GM20431 (cell line): ENCODE measurements around the gene ZMIZ1.

Experiments
- in situ Hi-C: fragments of 300-500 bp; cut with MseI, MboI; formaldehyde crosslinking; loops from one replicate; pipeline ENCODE4 v1.15.0; 2020; ENCODE audit warnings: low sequenced_read_pairs; ENCODE audit not compliant: unreplicated experiment

Gene ZMIZ1

DNA sequence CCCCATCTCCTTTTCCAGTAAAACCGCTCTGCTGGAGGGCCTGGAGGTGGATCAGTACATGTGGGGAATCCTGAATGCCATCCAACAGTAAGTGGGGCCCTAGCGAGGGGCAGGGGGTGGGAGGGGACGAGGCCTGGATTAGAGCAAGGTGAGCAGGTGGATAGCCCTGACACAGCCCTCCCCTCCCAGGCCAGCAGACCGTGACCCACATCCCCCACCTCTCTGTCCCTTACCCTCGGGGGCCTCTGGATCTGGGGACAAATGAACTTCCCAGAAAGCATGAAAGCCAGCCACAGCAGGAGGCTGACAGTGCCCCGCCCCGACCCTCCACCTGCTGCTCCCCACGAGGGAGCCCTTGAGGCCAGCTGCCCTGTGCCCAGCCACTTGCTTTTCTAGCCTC is 236.7 kb downstream of the ZMIZ1 start:
- in situ Hi-C loops, result no loop called here

GRCh38 chr10:79305988-79306387 is 237.2 kb downstream of the ZMIZ1 start:
- in situ Hi-C loops, result no loop called here

DNA sequence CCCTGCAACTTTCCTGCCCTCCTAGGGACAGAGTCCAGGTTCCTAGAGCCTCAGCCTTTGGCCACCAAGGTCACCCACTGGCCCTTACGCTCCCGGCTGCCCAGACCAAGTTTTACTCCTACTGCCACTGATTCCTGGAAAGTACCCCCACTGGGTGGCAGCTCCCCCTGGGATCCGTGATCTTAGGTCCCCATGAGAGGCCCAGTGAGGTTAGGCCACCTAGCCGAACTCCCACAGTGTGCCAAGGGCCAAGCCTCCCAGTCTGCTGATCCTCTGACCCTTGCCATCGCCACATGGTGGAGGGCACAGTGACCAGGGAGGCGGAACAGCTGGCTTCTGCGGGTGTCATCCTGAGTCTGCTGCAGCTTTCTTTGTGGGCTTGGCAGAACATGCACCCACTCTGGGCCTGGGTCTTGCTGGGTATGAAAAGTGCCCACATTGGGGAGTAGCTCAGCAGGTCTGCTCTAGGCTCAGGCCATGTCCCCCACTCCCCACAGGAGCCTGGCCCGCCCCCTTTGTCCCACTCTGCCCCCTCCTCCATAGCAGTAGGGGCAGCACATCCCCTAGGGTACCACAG is 238.0 kb downstream of the ZMIZ1 start:
- in situ Hi-C loops, result no loop called here

DNA sequence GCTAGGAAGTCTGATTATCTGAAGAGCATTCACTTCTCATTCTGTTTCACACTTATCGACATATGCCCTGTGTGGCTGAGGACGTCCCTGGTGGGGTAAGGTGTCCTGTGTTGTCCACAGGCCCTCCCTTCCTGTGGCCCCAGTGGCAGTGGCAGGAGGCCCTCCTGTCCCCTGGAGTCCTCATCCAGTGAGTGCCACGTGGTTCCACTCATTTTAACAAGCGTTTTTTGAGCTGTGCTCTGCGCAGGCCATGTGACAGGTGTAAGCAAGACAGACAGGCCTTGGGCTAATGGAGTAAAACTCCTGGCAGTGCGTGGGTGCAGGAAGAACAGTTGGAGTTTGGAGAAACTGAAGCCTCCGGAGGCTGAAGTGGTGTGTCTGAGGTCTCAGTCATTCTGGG is 239.2 kb downstream of the ZMIZ1 start:
- in situ Hi-C loops, result no loop called here

GRCh38 chr10:79308969-79309665 is 240.4 kb downstream of the ZMIZ1 start:
- in situ Hi-C loops, result no loop called here

GRCh38 chr10:79310200-79310865 is 241.6 kb downstream of the ZMIZ1 start:
- in situ Hi-C loops, result no loop called here

- in situ Hi-C loops, result no loop called here
Measured at GRCh38 chr10:79310911-79311573, 242.3 kb downstream of the ZMIZ1 start.

DNA sequence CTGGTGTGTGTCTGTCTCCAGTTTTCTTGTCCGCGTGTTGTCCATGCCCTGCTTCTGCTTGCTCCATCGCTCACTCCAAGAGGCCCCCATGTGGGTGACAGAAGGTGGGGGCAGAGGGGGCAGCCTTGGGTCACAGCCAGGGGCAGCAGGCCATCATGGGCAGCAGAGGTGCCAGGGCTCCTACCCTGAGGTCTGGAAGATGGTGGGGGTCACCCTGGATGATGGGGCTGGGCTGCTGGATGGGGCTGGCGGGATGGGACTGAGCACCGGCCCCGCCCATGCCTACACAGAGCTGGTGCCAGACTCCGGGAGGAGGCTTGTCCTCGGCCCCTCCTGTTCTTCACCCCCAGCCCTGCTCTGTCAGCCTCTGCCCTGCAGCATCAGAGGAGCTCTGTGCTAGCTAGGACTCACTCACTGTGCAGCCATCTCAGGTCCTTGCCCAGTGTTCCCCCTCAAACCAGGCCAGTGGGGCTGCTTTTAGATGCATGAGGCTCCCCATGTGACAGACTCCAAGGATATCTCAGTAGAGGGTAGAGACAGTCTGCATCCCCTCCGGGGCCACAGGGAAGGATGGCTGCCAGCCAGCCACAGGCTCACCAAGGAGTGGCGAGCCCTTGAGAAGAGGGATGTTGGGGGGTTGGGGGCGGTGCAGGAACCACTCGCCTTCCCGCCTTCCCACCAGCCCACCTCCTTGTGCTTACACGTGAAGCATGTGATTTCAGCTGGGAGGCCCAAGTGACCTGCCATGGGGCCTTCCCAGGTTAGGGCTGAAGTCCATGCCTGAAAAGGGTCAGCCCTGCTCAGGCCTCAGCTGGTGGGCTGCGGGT is 243.0 kb downstream of the ZMIZ1 start:
- in situ Hi-C loops, result no loop called here

GRCh38 chr10:79312601-79313187 is 243.9 kb downstream of the ZMIZ1 start:
- in situ Hi-C loops, result no loop called here

GRCh38 chr10:79313320-79313719 is 244.6 kb downstream of the ZMIZ1 start:
- in situ Hi-C loops, result no loop called here

DNA sequence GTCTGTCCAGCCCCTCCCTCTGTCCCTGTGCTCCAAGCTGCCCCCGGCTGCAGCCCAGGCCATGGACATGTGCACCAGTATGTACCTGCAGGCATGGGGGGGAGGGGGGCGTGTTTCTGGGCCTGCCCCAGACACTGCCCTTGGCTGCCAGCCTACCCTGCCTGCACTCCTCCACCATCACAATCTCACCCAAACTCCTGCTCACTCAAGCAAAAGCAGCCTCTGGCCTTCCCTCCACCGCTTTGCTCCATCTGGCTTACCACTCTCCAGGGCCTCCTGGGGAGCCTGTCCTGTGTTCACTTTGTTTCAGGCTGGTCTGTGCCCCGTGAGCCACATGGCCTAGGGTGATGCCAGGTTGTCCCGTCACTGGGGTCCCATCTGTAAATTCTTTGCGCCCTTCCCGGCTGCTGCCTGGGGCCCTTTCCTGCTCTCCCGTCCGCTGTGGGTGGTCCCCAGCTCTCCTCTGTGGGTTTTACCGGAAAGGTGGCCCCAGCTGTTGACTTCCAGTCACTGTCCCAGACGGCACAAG is 245.2 kb downstream of the ZMIZ1 start:
- in situ Hi-C loops, result no loop called here

- in situ Hi-C loops, result no loop called here
Measured at GRCh38 chr10:79314761-79315601, 246.2 kb downstream of the ZMIZ1 start.

DNA sequence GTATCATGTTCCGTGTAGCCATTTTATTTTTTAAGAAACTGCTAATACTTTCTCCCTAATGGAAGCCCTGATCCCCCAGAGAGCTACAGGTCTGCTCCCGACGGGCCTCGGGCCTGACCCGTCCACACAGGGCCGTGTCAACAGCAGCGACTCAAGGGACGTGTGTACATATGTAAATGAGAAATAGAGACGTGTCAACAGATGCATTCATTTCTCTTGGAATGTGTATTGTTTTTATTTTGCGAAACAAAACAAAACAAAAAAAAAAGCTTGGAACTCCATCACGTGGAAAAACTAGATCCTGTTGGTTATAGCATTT is 246.8 kb downstream of the ZMIZ1 start:
- in situ Hi-C loops, result no loop called here

- in situ Hi-C loops, result no loop called here
Measured at GRCh38 chr10:79316671-79317431, 248.1 kb downstream of the ZMIZ1 start.

DNA sequence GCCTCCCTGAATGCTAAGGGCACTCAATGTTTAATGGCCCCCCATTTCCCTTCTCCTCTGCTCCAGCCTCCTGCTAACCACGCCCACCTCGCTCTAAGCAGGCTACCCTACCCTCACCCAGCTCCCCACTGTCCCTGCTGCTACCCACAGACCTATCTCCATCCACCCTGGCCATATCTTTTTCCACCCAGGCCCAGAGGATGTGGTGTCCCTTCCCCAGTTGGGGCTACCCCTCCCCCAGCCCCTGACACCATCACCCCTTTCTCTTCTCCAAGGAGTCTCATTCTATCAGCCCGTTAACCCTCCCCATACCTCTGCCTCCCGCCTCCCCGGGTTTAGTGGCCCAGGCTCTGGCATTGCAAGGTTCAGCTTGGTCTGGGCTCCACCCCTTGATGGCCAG is 249.6 kb downstream of the ZMIZ1 start:
- in situ Hi-C loops, result no loop called here

- in situ Hi-C loops, result no loop called here
Measured at GRCh38 chr10:79319115-79319771, 250.5 kb downstream of the ZMIZ1 start.

DNA sequence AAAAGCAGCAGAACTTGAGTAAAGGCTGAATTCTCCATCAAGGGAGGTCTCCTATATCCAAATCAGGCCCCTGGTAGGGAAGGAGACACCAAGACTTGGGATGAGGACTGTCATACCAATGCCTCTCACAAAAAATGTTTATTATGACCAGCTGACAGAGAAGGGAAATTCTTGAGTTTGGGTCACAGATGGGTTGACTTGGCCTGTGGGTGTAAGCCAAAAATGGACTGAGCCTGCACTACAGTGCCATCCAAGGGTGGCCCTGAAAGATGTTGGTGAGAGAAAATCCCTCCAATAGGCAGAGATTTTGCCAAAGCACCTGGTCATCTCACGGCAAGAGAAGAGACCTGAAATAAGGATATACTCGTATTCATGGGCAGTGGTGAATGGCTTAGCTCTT is 251.6 kb downstream of the ZMIZ1 start:
- in situ Hi-C loops, result no loop called here
